ENCODE measurements around the gene CLEC9A. TPM values are rescaled to one million over a fixed set of nuclear protein-coding genes. Genes with fewer than 3 reads are reported as not detected.

CLEC9A gene
- total RNA-seq = not detected in 2 replicates

DNA sequence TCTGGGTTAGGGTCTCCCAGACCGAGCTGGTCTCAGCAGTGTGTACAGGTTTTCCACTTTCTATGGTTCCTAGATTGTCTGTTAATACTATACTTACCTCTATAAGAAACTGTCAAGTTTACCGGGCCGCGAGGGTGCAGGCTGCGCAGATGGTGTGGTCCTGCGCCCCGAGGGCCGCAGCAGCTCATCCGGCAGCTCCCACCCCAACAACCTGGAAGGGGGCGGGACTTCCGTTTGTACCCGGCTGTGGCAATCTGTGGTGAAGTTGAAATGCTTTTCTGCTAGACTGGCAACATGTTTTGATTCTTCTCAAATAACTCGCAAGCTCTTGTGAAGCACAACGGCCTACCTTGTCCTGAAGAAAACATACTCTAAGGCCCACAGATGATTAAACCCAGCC lies at the start of gene CLEC9A:
CLEC9A (plus strand) TSS at position 237 of the 400 bp plus-strand sequence. CDS start 22,006 bp downstream, outside the sequence.

DNA sequence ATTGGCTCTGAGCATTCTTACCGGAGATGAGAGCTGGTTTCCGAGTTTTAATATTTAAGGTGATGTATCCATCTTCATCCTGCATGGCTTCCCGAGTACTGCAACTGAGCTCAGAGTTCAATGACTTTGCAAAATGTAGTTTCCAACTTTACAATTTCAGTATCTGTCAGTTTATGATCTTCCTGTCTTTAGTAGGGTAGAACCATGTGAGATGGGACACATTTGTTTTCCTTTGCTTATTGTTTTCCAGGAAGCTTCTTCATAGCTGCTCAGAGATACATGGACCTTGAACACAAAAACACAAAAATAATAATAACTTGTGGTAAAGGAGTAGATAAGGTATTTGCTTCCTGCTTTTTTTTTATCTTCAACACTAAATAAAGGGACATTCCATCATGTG lies 31.5 kb upstream of the CLEC9A start, which contains the start of gene CLEC1B:
CLEC1B (minus strand) TSS at position 106 of the 400 bp plus-strand sequence; CDS start at position 85, 21 bp downstream.

DNA sequence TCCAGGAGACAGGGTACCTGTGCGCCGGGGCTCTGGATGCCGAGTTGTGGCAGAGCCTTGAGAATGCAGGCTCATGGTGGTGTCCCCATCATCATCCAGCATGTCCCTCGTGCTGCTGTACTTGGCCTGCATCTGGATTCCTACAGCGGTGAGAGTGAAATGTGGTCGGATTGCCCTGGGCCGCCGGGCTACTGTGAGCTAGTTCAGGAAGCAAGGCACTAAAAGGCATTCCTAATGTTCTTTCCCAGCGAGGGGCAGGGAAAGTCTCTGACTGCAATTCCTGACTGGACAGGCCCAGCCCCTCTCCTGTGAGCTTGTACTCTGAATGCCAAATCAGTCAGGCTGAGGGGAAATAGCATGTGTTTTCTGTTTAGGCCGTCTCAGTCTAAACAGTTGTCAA lies 68.3 kb downstream of the CLEC9A start, which contains the start of gene CLEC1A:
CLEC1A (minus strand) TSS at position 195 of the 400 bp plus-strand sequence; CDS start at position 132, 63 bp downstream.

Other genes with a start within 250 kb of the CLEC9A start
- 0.21 TPM in 1 of 2 replicates, not detected in the other for gene KLRF1, start 203.2 kb upstream of the CLEC9A start, total RNA-seq
- gene CLEC2B, start 161.3 kb upstream of the CLEC9A start, total RNA-seq = 4.1 and 5.0 TPM in 2 replicates
- gene KLRF2, start 149.2 kb upstream of the CLEC9A start, total RNA-seq = not detected in 2 replicates
- gene CLEC2A, start 98.3 kb upstream of the CLEC9A start, total RNA-seq = not detected in 2 replicates
- gene CLEC12A, start 59.3 kb upstream of the CLEC9A start, total RNA-seq = not detected in 2 replicates
- gene CLEC1B, start 31.6 kb upstream of the CLEC9A start, total RNA-seq = not detected in 2 replicates
- not detected in 2 replicates for gene CLEC12B, start 20.1 kb upstream of the CLEC9A start, total RNA-seq
- gene CLEC1A, start 68.3 kb downstream of the CLEC9A start, total RNA-seq = not detected in 2 replicates
- under 0.01 and 1.9 TPM in 2 replicates for gene CLEC7A, start 99.5 kb downstream of the CLEC9A start, total RNA-seq
- gene OLR1, start 141.4 kb downstream of the CLEC9A start, total RNA-seq = under 0.01 TPM in 2 replicates
- gene TMEM52B, start 148.3 kb downstream of the CLEC9A start, total RNA-seq = not detected in 2 replicates
- 31.8 and 37.7 TPM in 2 replicates for gene GABARAPL1, start 182.2 kb downstream of the CLEC9A start, total RNA-seq